Activated B cell treated with CpG ODN at 0.5 μM for 24 hours (primary cell): ENCODE results near the gene ROBO3. TPM values are rescaled to one million over a fixed set of nuclear protein-coding genes. Genes with fewer than 3 reads are reported as not detected.

Source experiments
- ATAC-seq: fragments of 200-7000 bp; cut with Tn5 transposase; one replicate; pipeline ENCODE4 v1.10.0; 2021; ENCODE audit warnings: low read depth, mild to moderate bottlenecking, moderate library complexity
- CTCF ChIA-PET: fragments of 350-600 bp; sonication (Branson Sonifier 250); formaldehyde crosslinking; loops from one replicate; lab custom pipeline; 2021; ENCODE audit warnings: antibody characterized with exemption; lab: Charles Lee
- POLR2A ChIA-PET: fragments of 350-600 bp; sonication (Branson Sonifier 250); formaldehyde crosslinking; loops from one replicate; lab custom pipeline; 2021; ENCODE audit warnings: antibody characterized with exemption; lab: Charles Lee
- DNase-seq: peaks from one replicate; pipeline ENCODE4 v3.0.0; 2022
- H3K27ac Mint-ChIP-seq: one replicate; pipeline ENCODE4 v1.8.0; 2020; ENCODE audit warnings: mixed read lengths
- H3K27me3 Mint-ChIP-seq: one replicate; pipeline ENCODE4 v1.8.0; 2021; ENCODE audit warnings: mixed read lengths
- H3K36me3 Mint-ChIP-seq: one replicate; pipeline ENCODE4 v1.8.0; 2021; ENCODE audit warnings: low read depth, mixed read lengths
- H3K4me1 Mint-ChIP-seq: one replicate; pipeline ENCODE4 v1.8.0; 2021; ENCODE audit warnings: mixed read lengths
- H3K4me3 Mint-ChIP-seq: one replicate; pipeline ENCODE4 v1.8.0; 2020; ENCODE audit warnings: mild to moderate bottlenecking, mixed read lengths
- H3K9me3 Mint-ChIP-seq: one replicate; pipeline ENCODE4 v1.8.0; 2020; ENCODE audit warnings: mixed read lengths
- intact Hi-C: fragments of 100-400 bp; cut with micrococcal nuclease; formaldehyde crosslinking; loops from one replicate; pipeline ENCODE4 v1.15.1; 2024
- total RNA-seq: library from RNA; stranded (reverse); gene quantifications from 2 replicates; pipeline ENCODE4 v1.2.3, GENCODE V29; 2022
- TF ChIP-seq, protein P1 (sequence below): fragments of 200-600 bp; IDR thresholded peaks from one replicate; pipeline ENCODE4 v1.8.0; 2022; ENCODE audit warnings: antibody characterized with exemption, mild to moderate bottlenecking

ROBO3 gene
- total RNA-seq, 1 donor from 2014 or later, result 1.5 TPM

DNA sequence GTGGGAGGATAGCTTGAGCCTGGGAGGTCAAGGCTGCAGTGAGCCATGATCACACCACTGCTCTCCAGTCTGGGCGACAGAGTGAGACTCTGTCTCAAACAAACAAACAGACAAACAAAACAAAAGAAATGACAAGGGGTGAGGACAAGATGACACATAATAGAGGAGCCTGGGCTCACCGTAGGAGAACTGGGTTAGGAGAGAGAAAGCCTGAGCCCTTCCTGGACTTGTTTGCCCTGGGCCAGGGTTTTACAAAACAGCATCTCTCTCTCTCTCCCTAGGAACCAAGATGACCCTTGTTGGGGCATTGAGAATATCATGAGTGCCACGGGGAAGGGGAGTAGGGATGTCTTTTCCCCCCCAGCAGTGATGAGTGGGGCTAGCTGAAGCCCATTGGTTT, 15.7 kb downstream of the ROBO3 start:
- POLR2A ChIA-PET, result no interaction called here
- intact Hi-C loops, result no loop called here
- TF ChIP-seq, protein P1, sequence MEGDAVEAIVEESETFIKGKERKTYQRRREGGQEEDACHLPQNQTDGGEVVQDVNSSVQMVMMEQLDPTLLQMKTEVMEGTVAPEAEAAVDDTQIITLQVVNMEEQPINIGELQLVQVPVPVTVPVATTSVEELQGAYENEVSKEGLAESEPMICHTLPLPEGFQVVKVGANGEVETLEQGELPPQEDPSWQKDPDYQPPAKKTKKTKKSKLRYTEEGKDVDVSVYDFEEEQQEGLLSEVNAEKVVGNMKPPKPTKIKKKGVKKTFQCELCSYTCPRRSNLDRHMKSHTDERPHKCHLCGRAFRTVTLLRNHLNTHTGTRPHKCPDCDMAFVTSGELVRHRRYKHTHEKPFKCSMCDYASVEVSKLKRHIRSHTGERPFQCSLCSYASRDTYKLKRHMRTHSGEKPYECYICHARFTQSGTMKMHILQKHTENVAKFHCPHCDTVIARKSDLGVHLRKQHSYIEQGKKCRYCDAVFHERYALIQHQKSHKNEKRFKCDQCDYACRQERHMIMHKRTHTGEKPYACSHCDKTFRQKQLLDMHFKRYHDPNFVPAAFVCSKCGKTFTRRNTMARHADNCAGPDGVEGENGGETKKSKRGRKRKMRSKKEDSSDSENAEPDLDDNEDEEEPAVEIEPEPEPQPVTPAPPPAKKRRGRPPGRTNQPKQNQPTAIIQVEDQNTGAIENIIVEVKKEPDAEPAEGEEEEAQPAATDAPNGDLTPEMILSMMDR, result no peak
- ATAC-seq, result no peak
- no peak overlapping the region for H3K27ac Mint-ChIP-seq
- no peaks in the 10 kb centered on the region for H3K9me3 Mint-ChIP-seq
- CTCF ChIA-PET, result no interaction called here
- peaks cover 16% of the 10 kb centered on the region for H3K4me1 Mint-ChIP-seq
- H3K36me3 Mint-ChIP-seq, result peaks cover 2% of the 10 kb centered on the region
- H3K27me3 Mint-ChIP-seq, result peaks cover 42% of the 10 kb centered on the region
- H3K4me3 Mint-ChIP-seq, result no peak overlapping the region
- DNase-seq, result no peak

DNA sequence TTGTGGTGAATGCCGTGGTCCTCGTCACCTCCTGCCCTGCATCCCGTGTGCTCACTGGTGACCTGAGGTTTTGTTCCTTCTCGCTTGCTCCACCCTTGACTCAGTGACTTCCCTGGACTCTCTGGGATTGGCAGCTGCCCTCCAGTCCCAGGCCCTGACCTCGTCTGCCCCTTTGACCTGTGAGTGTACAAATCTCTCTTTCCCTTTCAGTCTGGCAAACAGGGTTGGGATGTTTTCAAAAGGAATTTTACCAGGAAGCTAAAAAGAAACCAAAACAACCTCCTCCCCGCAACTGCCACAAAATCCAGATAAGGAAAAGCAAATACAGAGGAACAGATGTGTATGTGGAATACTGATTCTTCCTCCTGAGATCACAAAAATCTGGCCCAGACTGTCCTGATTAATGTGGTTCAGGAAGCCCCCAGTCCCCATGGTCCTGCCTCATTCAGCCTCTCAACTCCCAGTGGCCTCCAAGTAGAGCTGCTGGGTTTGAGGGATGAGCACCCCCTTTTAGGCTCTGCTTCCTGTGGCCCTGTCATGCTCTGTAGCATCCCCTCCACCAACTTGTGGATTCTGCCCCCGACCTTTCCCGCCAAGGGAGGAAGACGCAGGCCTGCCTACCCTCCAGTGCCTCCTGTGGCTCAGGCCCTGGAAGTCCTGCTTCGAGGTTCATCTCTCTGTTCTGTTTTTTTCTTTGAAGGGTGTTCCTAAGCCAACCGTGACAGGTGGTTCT, 17.3 kb downstream of the ROBO3 start:
- ChIA-PET POLR2A (no interaction called here), CTCF (no interaction called here)
- no peaks in the 10 kb centered on the region for H3K36me3 Mint-ChIP-seq
- H3K4me1 Mint-ChIP-seq, result peaks cover 3% of the 10 kb centered on the region
- intact Hi-C loops, result no loop called here
- no peak for DNase-seq
- peaks cover 39% of the 10 kb centered on the region for H3K27me3 Mint-ChIP-seq
- no peak for ATAC-seq
- H3K9me3 Mint-ChIP-seq, result no peaks in the 10 kb centered on the region
- H3K27ac Mint-ChIP-seq, result no peak overlapping the region
- TF ChIP-seq, protein P1, result no peak
- no peak overlapping the region for H3K4me3 Mint-ChIP-seq

DNA sequence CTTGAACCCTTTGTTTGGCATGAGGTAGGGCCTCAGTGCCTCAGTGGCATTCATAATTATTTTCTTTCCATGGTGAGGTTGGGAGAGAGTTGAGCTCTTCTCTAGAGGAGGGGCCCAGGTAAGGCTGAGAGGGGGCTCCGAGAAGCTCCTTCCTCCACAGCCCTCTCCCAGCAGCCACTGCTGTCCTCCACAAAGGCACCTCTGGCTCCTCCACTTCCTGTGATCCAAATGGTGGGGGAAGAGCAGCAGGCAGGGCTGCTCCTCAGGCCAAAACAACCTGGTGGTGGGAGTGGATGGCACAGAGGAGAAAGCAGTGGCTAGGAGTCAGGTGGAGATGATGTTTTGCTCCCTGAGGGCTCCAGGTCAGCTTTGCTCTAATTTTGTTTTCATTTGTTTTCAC, 19.1 kb downstream of the ROBO3 start:
- CTCF ChIA-PET, result no interaction called here
- intact Hi-C loops, result no loop called here

DNA sequence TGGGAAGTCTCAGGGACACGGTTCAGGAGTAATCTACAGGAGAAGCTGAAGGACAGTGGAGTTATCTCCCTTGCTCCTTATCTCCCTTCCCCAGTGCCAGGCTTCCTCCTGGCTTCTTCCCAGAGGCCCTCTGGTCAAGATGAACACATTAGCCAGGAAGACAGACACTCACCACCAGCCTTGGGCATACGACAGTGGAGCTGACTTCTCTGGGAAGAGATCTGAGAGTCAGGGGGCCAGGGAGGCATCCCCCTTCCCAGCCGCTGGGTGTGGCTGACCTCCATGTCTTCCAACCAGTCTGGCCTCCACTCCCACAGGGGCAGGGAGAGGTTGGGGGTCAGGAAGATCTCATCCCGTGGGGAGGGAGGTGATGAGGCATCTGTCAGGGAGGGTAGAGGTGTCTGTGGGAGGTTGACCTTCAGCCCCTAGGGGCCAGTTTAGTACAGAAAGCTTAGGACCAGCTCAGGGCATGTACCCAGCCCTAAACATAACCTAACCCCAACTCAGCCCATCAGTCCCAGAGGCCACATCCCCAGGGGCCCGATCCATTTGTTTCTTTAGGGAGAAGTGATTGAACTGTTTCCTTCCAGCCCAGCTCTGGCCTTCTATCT, 19.7 kb downstream of the ROBO3 start:
- peaks cover 23% of the 10 kb centered on the region for H3K27me3 Mint-ChIP-seq
- no peaks in the 10 kb centered on the region for H3K4me1 Mint-ChIP-seq
- no peaks in the 10 kb centered on the region for H3K9me3 Mint-ChIP-seq
- no peaks in the 10 kb centered on the region for H3K36me3 Mint-ChIP-seq
- ChIA-PET CTCF (no interaction called here), POLR2A (no interaction called here)
- DNase-seq (no peak), ATAC-seq (no peak)
- H3K4me3 Mint-ChIP-seq, result no peak overlapping the region
- no peak overlapping the region for H3K27ac Mint-ChIP-seq
- intact Hi-C loops, result no loop called here
- TF ChIP-seq, protein P1, result no peak

More for the DNA sequence above, 19.1 kb downstream of the ROBO3 start:
- POLR2A ChIA-PET, result no interaction called here
- no peak for ATAC-seq
- Mint-ChIP-seq H3K36me3 (no peaks in the 10 kb centered on the region), H3K4me3 (no peak overlapping the region), H3K27ac (no peak overlapping the region), H3K9me3 (no peaks in the 10 kb centered on the region), H3K4me1 (no peaks in the 10 kb centered on the region), H3K27me3 (peaks cover 25% of the 10 kb centered on the region)
- DNase-seq, result no peak
- TF ChIP-seq, protein P1, result no peak

DNA sequence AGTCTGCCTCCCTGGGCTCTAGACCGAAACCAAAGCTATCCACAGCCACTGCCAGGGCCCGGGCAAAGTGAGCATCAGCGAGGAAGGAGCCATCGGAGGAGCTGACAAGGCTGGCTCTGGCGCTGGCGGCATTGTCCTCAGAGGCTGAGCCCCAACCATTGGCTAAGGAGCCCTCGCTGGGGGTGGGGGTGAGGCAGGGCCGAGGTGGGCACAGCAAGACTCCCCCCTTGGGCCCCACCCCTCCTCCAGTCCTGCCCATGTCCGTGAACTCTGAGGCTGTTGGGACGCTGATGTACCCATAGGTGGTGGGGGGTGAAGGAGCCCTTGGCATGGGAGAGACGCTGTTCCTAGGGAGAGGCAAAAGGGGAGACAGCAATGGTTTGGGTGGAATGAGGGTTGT, 21.2 kb downstream of the ROBO3 start:
- Mint-ChIP-seq H3K4me3 (no peak overlapping the region), H3K4me1 (no peaks in the 10 kb centered on the region), H3K27ac (no peak overlapping the region), H3K9me3 (no peaks in the 10 kb centered on the region), H3K27me3 (peaks cover 17% of the 10 kb centered on the region), H3K36me3 (no peaks in the 10 kb centered on the region)
- ChIA-PET CTCF (no interaction called here), POLR2A (no interaction called here)
- DNase-seq (no peak), ATAC-seq (no peak)
- intact Hi-C loops, result no loop called here
- TF ChIP-seq, protein P1, result no peak
